ENCODE measurements around the gene PLAC8.
A peak's percentile ranks its signal among the peaks of the same experiment; 100 is the strongest.
"Not testable (repeated sequence)": the region's sequence is repeated elsewhere in the genome, so short reads cannot be mapped to it uniquely, and the experiment has no call there.

PLAC8 gene

DNA sequence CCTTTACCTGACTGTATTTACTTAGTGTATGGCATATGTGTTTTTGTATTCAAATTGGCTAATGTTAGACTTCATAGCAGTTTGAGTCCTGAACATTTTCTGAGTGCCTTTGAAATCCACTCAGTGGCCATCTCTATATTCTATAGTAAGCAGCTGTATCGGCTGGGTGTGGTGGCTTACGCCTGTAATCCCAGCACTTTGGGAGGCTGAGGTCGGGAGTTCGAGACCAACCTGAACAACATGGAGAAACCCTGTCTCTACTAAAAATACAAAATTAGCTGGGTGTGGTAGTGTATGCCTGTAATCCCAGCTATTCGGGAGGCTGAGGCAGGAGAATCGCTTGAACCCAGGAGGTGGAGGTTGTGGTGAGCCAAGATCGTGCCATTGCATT lies 2.8 kb downstream of the PLAC8 start:
- not testable (repeated sequence) for DNase-seq

DNA sequence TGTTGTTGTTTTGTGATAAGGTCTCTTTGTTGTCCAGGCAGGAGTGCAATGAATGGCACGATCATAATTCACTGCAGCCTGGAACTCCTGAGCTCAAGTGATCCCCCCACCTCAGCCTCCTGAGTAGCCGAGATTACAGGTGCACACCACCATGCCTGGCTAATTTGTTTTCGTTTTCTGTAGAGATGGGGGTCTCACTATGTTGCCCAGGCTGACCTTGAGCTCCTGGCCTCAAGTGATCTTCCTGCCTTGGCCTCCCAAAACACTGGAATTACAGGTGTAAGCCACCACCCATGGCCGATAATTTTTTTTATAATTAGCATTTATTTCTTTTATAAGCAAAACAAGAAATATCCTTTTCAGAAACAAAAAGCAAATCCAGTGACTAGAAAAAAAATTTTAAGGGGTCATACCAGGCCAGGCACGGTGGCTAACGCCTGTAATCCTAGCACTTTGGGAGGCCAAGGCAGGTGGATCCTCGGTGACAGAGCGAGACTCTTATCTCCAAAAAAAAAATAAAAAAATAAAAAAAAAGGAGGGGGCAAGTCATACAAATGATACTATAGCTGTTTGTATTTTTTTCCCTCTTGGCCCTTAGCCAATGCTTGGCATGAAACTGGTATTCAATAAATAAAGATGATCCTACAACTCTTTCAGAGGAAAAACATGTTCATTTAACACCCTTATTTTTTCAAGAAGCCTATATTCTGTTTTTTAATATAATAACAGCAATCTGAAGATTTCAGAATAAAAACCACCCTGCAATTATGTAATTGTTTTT lies 3.4 kb downstream of the PLAC8 start:
- DNase-seq: no peak

DNA sequence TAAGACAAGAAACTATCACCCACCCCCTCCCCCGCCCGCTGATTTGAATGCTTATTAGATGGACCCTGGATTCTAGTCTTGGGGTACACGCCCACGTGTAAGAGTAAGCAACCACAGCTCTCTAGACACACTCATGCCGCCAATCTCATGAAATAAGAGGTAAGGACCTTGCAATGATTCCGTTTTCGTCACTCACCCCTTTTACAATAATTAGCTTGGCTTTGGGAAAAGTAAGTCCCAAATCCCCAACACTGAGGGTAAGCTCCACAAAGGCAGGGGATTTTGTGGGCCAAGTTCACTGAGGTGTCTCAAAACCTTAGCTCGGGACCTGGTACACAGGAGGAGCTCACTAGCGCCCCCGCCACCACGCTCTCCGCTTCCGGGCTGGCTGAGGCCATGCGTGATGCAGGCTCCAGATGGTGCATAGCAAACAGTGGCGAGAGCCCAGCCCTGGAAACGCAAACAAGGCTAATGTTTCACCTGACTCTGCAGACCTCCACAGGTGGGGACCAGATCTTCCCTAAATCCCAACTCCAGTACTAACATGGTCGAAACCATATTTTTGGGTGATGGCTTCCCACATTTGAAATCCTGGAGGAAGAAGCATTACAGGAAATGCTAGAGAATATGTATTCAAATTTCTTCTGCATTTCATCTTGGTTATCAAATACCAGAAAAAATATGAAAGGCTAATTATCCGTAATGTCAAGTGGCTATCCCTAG lies 4.1 kb downstream of the PLAC8 start:
- DNase-seq: peak; percentile 91

DNA sequence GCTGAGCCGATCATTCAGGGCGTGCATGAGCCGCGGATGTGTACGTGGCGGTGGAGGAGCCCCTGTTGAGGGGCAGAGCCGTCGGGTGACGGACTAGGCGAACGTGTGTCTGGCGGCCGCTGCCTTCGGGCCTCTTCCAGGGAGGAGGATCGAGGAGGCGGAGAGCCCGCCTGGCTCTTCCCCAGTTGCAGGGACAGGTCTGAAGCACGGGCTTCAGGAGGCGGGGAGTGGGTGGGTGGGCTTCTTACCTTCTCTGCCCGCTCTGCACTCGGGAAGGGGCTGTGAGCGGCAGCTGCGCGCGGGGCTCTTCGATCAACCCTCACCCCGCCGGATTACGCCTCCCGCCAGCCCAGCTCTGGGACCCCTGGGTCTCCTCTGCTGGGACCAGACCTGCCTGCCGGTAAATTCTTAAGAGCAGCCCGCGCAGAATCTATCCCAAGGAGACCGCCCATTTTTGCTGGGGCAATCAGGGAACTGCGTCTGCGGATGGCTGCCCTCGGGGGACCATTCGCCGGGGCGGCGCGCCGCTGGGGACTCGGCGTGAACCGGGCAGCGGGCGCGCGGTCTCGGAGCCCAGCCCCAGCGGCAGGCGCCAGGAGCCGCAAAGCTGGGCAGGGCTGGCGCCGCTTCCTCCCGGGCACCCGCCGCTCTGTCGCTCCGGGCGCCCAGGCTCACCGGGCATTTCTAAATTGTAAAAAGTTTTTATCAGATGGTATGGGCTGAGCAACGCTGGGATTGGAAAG lies 4.9 kb downstream of the PLAC8 start:
- DNase-seq: peak; percentile 57

DNA sequence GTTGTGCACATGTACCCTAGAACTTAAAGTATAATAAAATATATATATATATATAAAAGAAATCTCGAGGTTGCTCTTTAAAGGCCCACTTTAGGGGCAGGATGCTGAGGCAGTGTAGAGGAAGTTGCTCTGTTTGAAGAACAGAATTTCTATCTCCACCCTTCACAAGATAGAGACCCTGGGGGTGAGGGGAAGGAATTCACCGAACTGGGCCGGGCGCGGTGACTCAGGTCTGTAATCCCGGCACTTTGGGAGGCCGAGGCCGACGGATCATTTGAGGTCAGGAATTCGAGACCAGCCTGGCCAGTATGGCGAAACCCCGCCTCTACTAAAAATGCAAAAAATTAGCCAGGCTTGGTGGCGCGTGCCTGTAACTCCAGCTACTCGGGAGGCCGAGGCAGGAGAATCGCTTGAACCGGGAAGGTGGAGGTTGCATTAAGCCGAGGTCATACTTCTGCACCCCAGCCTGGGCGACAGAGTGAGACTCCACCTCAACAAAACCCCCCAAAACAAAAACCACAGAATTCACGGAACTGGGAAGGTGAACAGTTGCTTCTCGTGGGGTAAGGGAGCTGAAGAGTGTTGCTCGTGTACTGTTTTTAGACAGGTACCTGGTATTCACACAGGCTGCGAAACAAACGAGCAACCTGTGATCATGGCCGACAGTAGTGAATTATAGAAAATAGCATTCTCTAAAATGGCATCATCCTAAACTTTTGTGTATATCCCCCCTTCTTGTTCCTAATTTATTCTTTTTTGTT lies 6.2 kb downstream of the PLAC8 start:
- no peak for DNase-seq

DNA sequence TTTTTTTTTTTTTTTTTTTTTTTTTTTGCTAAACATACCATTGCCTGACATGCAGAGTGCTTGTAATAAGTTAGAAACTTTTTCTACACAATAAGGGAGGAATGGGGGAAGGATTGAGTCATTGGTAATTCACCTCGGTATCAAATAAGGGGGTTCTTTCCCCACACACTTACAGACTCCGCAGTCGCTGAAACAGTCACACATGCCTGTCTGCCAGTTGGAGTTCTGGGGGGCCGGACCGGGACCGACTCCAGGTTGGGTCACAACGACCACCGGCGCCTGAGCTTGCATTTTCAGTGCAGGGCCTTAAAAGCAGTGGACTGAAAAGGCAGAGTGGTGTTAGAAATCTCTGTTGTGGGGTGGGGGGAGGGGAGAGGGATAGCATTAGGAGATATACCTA lies 6.9 kb downstream of the PLAC8 start:
- no peak for DNase-seq

DNA sequence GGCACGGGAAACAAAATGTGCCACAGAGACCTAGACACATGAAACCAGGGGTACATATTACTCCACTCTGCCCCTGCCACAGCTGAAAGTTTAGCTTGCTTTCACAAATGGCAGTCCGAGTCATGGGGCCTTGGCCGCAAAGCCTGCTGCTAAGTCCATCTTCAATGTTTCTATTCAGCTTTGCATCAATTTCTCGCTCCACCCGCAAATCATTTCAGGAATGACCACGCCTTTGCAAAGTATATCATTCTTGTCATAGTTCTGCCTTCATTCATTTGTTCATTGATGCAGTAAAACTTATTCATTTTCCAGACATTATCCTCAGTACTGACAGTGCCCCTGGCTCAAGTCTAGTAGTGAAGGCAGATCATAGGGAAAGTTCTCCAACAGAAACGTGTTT lies 9.5 kb downstream of the PLAC8 start:
- no peak for DNase-seq

DNA sequence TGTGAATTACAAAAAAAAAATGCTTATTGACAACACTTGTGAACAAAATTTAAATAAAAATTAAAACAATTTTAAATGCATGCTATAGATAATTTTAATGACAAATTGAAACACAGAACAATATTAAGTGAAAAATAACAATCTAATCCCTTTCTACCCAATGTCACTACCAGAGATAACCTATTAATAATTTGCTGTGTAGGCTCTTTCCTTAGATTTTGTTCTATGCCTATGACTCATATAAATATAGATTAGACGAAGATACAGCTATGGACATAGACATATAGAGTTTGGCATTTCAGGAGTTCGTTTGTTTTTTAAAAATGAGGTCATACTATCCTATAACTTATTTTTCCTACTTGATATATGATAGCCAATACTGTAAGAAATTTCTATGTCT lies 18.1 kb downstream of the PLAC8 start:
- DNase-seq: no peak

DNA sequence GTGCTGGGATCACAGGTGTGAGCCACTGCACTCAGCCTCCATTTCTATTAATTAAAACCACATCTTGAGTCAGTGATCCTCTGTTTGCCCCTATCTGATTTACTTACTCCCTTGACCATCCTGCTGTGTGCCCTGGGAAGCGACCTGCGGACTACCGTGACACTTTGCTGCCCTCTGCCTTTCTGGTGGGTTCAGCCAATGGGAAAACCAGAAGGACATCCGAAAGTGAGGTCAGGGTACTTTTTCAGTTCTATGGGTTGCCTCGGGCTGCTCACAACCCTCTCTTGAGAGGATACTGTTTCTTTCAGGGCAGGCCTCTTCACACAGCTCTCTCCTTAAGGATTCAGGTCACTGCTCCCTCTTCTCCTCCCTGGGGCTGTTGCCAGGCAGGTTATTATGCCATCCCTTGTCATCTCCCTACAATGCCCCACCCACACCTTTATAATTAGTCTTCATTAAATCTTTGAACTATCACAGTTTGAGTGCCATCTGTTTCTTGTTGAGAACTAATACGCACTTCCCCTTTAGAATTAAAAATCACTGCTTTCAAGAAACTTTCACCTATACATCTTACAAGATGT lies 21.4 kb downstream of the PLAC8 start:
- DNase-seq: no peak

DNA sequence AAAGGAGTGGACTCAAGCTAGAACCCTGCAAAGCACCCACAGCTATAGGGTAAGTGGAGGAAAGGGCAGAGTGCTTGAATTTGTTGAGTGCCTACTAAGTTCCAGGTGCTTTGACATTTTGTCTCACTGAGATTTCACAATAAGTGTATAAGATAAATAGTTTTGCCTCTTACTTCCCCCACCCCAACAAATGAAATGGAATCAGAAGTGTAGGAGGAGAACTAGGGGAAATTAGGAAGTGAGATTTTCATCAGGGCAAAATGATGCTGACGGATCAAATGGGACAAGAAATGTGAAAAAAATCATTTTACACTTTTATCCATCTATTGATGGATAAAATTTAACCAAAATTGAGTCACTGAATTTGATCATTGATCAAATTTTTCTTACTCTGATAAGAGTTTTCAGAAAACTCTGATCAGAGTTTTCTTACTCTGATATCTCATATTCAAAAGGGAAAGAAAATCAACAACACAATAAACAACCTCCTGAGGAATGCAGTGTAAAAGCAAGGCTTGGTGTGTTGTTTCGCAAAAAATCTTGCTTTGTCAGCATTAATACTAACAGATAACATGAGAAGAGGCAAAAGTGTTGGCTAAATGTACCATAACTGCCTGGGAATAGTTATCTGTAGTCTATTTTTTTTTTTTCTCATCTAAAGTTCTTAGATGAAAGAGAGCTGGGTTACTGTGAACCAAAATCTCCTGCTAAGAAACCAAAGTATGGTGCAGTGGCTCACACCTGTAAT lies 24.9 kb downstream of the PLAC8 start:
- DNase-seq: no peak

DNA sequence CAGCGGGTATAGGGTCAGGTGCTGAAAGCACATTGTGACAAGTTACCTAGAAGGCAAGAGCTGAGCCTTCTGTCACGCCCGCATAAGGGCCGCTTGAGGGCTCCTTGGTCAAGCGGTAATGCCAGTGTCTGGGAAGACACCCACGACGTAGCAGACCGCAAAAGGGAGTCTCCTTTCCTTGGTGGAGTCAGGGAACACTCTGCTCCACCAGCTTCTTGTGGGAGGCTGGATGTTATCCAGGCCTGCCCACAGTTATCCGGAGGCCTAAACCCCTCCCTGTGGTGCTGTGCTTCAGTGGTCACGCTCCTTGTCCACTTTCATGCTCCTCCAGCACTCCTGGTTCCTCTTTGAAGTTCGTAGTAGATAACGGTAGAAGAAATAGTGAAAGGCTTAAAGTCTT lies 29.6 kb downstream of the PLAC8 start:
- peak; percentile 30 for DNase-seq

DNA sequence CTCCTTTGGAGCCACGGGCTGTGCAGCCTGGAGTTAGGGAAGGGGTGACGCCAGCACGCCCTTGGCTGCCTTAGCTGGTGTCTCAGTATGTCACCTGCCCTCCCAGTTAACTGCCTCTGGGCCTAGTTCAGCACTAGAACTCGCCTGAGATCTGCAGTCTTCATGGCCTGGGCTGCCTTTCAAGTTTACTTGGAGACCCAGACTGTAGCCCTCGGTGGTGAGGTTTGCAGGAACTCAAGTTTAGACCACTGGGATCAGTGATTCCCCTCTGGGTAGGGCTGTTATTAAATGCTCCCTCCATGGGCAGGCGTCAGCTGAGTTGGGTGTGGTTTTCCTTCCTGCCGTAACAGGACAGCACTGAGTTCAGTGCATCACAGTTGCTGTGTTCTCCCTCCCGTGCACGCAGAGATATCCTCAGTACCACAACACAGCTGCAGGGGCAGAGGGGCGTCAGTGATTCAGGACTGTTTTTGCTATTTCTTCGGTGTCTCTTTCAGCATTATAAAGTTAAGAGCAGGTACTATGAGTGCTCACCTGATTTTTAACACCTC lies 30.5 kb downstream of the PLAC8 start:
- peak; percentile 31 for DNase-seq

DNA sequence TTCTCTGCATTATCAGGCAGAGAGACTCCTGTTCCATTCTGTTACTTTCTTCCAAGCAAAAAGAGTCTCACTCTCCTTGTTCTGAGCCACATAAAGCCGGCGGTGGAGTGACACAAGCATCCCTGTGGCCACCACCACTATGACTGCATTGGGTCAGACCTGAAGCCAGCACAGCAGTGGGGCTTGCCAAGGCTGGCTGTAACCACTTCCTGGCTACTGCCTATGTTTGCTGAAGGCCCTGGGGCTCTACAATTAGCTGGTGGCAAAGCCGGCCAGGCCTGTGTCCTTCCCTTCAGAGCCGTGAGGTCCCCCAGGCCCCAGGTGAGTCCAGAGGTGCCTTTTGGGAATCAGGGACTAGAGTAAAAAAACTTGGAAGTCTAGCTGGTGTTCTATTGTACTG lies 31.8 kb downstream of the PLAC8 start:
- DNase-seq: peak; percentile 37

DNA sequence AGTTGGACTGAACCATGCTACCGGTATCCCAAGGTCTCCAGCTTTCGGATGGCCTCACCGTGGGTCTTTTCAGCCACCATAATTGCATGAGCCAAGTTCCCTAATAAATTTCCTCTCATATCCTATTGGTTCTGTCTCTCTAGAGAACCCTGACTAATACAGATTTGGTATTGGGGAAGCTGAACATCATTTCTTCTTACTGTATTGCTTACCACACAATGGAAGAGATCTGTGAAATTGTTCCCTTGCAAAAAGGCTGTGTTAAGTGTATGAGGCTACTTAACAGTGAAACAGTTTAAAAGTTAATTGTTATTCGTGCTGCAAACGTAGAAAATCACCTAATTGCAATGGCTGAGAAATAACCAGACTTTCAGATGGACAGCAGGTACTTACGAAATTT lies 34.0 kb downstream of the PLAC8 start:
- no peak for DNase-seq

DNA sequence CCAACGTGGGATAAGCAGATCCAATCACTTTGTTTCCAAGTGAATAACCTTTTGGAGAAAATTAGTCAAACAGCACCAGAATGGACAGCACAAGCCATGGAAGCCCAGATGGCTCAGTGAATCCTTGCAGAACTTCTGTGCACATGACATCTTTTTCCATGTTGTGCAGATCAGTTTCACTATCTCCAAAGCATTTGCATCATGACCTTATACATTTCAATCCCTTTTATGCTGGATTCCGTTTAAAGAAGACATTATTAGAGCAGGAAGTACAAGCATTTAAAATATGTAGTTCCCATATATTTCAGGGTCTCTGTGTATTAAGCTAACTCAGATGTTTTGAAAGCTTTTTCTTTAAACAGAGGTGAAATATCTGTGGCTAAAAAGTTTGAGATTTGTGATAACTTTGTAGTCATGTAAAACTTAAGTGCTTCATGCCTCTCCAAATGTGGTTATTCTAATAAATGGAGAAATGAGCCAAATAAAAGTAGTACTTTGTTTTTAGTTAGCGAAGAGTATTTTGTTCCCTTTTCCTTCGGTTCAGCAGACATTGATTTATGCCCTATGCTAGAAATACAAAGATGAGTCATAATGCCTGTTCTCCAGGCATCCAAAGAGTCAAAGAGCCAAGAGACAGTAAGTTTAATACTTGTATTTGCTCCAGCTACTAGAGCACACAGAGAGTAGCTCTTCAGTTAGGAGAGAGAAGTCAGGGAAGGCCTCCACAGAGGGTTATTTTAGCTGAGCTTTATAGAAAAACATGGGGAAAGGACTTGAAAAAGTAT lies 39.0 kb downstream of the PLAC8 start:
- DNase-seq: no peak

DNA sequence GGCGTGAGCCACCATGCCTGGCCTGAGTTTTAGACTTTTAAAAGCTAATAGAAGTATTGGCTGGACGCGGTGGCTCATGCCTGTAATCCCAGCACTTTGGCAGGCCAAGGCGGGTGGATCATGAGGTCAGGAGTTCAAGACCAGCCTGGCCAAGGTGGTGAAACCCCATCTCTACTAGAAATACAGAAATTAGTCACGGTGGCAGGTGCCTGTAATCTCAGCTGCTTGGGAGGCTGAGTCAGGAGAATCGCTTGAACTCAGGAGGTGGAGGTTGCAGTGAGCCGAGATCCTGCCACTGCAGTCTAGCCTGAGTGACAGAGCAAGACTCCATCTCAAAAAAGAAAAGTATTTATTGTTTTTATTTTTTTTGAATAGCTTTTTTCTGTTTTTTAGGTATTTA lies 39.7 kb downstream of the PLAC8 start:
- DNase-seq: not testable (repeated sequence)

DNA sequence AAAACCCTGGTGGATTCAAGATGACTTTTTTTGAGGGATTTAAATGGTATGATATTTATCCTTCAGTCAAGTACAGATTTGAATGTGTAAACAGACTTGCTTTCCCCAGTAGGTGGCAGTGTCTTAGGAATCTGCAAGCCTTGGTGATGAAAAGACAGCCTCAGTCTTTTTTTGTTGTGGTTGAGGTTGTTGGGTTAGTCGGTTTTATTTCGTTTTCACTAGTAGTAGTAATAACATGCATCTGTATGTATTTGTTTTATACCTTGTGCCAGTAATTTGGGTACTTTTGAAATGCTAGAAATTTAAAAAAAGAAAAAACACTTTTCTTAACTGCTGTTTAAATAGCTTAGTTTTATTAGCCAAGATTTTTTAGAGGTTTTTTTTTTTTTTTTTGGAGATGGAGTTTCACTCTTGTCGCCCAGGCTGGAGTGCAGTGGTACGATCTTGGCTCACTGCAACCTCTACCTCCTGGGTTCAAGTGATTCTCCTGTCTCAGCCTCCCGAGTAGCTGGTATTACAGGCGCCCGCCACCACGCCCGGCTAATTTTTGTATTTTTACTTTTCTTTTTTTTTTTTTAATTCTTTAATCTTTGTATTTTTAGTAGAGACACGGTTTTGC lies 40.3 kb downstream of the PLAC8 start:
- DNase-seq: no peak

DNA sequence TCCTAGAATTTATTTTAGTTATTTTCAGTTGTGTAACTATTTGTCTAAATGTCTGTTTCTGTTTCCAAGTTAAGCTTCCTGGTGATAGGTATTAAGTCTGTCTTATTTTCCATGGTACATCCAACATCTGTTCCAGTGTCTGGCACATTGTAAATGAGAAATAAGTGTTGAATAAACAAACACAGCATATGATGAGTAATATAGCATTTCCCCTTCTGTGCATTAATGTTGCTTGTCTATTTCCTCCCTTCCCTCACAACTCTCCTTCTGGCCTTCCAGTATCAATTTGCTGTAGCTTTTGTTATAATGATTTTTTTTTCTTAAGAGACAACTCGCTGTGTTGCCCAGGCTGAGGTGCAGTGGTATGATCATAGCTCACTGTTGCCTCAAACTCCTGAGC lies 43.4 kb downstream of the PLAC8 start:
- no peak for DNase-seq

DNA sequence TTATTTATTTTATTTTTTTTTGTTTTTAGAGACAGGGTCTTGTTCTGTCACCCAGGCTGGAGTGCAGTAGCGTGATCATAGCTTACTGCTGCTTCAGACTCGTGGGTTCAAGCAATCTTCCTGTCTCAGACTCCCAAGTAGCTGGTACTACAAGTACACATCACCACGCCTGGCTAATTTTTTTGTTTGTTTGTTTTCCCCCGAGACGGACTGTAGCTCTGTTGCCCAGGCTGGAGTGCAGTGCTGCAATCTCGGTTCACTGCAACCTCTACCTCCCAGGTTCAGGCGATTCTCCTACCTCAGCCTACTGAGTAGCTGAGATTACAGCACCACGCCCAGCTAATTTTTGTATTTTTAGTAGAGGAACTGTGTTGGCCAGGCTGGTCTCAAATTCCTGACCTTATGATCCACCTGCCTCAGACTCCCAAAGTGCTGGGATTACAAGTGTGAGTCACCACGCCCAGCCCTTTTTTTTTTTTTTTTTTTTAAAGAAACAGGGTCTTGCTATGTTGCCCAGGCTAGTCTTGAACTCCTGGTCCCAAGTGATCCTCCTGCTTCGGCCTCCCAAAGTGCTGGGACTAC lies 47.4 kb downstream of the PLAC8 start:
- no peak for DNase-seq

DNA sequence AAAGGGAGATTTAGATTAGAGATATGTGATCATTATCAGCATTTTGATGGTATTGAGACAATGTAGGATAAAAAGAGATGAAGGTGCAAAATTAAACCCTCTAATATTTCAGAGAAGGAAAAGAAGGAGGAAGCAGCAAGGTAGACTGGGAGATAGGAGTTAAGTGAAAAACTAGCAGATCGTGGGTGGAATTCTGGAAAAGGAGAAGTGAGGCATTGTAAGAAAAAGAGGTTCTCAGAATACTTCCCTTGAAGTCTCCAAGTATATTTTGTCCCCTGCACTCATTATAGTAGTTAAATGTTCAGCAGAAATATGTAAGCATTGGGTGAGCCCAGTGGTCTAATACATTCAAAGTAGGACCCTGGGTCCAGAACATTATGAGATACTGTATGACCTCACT lies 49.3 kb downstream of the PLAC8 start:
- DNase-seq: no peak
